ENCODE data around the gene GSE1.

GRCh38 chr16:85638695-85639409 is 25.7 kb downstream of the GSE1 start:
- TF ChIP-seq CTCF (IDR thresholded peaks at IDR 0.05) (no peak), POLR2A (IDR thresholded peaks at IDR 0.05) (no peak)
